NCI-H2029 (cell line): ENCODE data around the gene UMAD1.

Source experiments
- DNase-seq: peaks from one replicate; lab custom pipeline; 2025; lab: John Stamatoyannopoulos, UW

The UMAD1 gene

DNA sequence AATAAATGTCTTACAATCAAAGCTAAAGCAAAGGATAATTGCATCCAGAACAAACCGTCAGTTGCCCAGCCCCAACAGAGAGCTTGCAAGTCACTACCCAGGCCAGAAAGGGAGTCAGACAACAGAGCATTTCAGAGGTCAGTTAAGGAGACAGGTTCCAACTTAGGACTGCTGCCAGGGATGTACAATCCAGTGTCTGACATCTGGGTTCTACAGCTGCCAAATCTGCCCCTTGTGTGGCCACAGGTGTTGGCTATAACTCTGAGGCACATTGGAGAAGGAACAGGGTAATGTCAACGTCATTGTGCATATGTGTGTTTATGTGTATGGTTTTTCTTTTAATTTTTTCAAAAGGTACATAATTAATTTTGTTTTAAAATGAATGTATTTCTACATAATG lies 242.8 kb downstream of the UMAD1 start:
- peak; percentile 51 for DNase-seq

- DNase-seq: no peak
These were observed 244.3 kb downstream of the UMAD1 start for GRCh38 chr7:7884855-7885254.

DNA sequence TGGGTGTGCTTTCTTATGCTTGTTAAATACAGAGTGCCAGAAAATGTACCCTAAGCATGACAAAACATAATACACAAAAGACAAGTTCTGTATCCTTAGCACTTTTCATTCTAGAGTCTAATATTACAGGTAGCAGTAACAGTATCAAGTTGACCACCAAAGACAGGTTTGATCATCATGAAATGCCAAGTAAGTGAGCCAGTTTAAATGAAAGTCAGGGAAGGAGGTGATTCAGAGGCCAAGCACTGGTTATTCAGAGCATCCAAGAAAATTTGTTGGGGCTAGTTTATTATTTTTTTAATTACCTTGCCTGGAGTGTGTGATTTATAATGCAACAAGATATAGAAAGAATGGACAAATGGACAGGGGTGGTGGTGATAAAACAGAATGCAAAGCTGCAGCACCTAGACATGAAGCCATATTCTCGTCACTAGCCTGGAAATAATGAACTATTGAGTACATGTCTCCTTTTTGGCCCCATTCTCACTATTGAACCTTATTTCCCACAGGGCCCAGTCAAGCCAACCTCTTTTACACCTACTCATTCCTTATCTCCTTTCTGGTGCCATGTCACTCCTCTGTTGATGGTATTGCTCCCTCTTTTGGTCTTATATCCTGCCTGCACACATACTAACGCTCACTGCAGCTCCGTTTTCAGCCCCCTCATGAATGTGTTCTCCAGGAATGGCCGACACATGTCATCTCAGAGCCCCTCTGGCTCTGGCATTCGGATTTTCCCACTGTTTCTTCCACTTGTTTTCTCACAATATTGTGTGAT lies 249.4 kb downstream of the UMAD1 start:
- no peak for DNase-seq

DNA sequence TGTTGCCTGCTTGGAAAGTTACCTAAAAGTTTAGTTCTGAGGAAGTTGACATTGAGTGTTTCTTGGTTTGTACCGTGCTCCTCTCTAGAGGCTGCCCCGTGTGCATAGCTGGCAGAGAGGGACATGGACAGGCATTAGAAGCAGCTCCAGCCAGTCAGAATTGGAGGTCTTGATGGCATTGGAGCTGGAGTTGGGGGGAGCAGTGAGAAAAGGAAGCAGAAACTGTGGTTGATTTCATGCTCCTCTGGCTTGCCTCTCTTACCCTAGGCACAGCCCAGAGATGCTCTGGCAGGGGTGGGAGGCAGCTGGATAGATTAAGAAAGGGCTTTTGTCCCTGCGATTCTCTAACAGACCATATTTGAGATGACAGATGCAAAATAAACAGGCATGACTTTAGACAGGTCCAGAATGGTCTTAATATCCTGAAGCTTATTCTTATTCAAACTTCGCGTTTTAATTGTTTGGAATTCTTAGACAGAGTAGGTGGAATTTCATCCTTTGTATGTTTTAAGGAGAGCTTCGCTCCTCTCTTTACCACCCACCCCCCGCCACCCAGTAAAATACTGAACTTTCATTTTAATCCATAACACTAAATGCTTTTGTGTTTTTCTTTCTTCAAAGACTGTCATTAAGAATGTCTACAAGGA lies 254.6 kb downstream of the UMAD1 start:
- DNase-seq: no peak

GRCh38 chr7:7895754-7896153 lies 255.2 kb downstream of the UMAD1 start:
- DNase-seq: no peak

DNA sequence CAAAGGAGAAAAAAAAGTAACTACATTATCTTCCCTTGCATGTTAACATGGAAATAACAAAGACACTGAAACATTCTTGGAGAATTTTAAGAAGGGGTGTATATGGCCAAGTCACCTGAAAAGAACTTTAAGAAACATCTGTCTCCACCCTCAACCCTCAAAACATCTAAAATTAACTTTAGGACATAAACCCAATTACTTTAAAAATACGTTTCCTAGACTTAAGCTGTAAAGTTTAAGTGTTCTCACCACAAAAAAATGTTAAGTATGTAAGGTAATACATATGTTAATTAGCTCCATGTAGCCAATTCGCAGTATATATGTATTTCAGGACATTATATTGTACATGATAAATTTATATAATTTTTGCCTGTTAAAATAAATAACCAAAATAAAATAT lies 257.0 kb downstream of the UMAD1 start:
- DNase-seq: no peak

- no peak for DNase-seq
These were observed 257.5 kb downstream of the UMAD1 start for GRCh38 chr7:7897949-7898515.

- no peak for DNase-seq
These were observed 262.3 kb downstream of the UMAD1 start for GRCh38 chr7:7902845-7903244.

GRCh38 chr7:7907306-7907705 lies 266.8 kb downstream of the UMAD1 start:
- no peak for DNase-seq

DNA sequence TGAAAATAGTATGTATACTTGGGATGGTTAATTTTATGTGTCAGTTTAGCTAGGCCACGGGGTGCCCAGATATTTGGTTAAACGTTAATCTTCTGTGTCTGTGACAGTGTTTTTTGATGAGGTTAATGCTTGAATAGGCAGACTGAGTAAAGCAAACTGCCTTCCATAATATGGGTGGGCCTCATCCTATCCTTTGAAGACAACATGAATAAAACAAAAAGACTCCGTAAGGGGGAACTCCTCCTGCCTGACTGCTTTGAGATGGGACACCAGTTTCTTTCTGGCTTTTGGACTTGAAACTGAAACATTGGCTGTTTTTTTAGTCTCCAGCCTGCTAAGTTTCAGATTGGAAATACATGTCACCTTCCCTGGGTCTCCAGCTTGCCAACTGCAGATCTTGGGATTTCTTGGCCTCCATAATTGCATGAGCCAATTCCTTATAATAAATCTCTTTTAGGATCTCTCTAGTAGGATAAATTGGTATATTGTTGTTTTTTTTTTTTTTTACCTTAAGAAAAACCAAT lies 268.1 kb downstream of the UMAD1 start:
- no peak for DNase-seq

DNA sequence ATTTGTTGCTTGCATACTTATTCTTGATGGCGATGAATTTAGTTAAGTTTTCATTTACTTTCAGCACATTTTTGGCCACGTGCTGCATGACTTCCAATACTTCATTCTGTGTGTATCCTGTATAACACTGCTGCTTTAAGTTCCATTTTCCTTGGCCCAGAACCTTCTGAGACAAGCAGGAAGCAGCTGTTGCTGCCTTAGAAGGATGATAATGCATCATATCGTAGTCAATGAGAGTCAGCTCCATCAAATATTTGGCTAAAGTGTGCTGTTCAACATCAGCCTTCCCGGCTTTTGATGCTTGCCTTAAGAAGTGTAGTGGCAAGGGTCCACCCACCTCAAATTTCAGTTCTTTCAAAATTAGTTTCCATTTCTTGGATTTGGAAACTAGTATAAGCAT lies 268.8 kb downstream of the UMAD1 start:
- DNase-seq: no peak

DNA sequence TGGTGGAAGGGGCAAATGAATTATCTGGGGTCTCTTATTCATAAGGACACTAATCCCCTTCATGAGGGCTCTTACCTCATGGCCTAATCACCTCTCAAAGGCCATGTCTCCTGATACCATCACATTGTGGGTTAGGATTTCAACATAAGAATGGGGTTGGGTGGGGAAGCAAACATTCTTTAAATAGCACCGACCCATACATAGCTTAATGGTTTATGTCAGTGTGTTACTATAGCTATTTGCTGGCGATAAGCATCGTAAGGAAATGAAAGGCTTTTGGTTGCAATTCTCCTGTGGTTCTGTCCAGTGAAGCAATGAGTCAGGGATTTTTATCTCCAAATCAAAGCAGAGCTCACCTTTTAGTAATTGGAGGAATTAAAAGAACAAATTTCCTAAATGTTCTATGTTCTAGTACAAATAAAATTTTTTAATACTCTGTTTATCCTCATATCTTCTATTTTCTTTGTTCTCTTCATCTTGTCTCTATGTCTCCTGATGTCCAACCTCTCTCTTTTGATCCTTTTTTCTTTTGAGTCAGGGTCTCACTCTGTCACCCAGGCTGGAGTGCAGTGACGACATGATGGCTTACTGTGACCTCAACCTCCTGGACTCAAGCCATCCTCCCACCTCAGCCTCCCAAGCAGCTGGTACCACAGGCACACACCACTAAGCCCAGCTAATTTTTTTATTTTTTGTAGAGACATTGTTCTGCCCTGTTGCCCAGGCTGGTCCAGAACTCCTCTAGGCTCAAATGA lies 271.0 kb downstream of the UMAD1 start:
- DNase-seq: no peak

DNA sequence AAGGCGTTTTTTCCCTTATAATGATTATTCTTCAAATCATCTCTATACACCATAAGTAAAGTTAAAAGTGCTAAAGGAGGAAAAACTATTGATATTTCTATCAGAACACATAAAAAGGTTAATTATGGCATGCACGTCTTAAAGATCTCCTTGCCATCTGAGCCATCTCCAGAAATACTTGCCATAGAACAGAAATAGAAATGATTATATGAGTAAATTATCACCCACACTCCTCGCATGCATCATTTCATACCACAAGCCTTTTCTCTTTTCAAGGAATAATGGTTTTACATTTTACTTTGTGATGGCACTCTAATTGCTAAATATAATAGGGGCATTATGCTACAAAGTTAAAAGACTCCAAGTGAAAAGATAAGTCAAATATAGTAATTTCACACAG lies 272.4 kb downstream of the UMAD1 start:
- DNase-seq: no peak

- peak; percentile 6 for DNase-seq
These were observed 273.0 kb downstream of the UMAD1 start for GRCh38 chr7:7913504-7913903.

GRCh38 chr7:7914547-7914946 lies 274.0 kb downstream of the UMAD1 start:
- DNase-seq: no peak

GRCh38 chr7:7916064-7916463 lies 275.5 kb downstream of the UMAD1 start:
- DNase-seq: no peak

DNA sequence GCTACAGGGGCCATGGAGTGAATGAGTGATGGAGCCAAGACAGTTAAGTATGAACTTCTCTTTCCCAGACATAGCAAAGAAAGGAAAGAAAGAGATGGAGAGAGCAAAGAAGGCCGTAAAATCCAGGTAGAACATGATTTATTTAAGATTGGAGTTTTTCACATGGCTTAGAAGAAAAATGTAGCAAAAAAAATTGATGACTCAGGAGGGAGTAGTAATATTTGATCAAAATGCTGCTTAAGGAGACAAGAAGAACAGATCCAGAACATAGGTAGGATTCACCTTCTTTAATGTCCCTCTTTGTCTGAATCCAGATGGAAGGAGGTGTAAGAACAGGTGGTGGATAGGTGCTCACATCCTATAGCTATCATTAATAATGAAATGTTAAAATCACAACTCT lies 277.0 kb downstream of the UMAD1 start:
- no peak for DNase-seq

DNA sequence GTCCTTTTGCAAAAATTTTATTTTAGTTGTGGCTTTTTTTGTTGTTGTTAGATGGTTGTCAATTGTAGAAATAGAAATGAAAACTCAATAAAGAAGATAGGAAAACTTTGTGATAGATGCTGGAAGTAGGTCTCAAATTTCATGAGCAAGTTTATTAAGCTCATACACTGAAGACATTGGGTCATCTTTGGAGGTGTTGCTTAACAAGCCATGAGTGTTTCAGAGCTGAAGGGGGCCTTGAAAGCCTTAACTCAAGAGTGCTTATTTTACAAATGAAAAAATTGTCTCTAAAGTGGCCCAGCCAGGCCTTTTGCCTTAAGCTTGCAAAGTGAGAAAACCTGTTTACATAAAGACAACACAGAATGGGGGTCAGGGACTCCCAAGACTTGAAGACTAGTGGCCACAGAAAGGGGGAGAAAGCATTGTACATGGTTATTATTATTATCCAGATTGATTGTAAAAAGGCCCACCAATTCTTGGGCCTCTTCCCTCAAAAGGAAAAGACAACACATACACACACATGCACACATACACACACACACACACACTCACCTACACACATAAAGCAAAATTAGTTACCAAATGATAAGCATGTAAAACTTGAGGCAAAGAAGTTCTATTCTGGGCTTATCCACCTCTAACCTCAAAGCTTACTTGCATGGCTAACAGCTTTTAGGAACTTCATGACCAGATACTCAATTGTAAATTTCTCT lies 278.3 kb downstream of the UMAD1 start:
- DNase-seq: no peak

DNA sequence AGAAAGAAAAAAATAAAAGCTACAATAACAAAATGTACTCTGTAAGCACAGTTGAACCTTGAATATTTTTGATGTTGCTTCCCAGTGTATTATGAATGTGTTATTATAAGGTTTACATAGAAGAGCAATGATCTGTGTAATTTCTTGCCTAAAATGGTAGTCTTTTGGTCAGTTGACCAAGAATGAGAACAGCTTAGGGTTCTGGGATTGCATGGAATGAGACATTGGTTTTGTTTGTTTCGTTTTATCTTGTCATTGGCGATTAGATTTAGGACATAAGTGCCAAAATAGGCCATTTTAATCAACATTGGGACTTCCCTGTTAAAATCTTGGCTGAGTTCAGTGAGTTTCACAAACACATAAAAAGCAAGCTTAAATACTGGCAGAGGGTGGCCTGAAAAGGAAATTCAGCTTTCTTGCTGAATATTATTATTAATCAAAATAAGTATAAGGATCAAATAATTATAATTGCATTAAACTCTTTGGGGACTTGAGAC lies 278.9 kb downstream of the UMAD1 start:
- DNase-seq: no peak

- no peak for DNase-seq
These were observed 279.5 kb downstream of the UMAD1 start for GRCh38 chr7:7920056-7920455.

DNA sequence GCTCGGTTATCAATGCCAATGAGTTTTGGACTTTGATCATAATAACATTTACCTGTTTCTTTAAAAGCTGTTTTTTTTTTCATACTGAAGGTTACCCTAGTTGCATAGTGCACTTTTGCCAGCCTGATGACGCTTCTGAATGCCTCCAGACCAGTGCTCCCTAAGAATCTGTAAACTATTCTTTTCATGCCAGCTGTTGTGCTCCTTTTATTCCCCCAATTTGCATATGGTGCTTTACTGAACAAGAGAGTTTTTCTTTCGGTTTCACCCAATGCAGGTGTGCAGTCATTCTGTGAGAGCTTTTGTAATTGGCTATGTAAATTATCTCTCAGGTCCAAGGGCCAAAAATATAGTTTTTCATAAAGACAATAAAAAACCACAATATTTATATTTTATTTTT lies 279.9 kb downstream of the UMAD1 start:
- DNase-seq: peak; percentile 84

DNA sequence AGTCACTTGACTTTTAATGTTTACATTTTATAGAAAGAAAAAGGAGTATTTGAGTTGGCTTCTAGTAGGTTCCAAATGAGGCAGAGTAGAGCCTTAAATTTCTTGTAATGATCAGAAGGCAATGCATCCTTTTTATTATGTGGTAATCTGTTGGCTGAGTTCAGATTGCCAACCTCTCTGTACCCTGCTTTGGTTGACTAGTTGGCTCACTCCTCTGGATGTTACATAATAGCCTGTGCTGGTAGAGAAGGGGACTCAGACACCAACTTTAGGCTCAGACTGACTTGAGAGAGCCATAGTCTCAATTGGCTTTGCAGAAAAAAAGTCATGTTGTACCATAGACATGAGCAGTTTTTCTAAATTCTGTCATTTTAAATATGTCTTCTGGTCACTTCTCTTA lies 281.3 kb downstream of the UMAD1 start:
- DNase-seq: peak; percentile 16
